OCI-M2 (cell line): Measurements from ENCODE around the gene MLXIP.

Experiments used
- DNase-seq: peaks from one replicate; lab custom pipeline; 2025; ENCODE audit not compliant: unreplicated experiment; lab: John Stamatoyannopoulos, UW

The MLXIP gene

GRCh38 chr12:122124370-122124769 is 45.8 kb downstream of the MLXIP start:
- DNase-seq: no peak

GRCh38 chr12:122125452-122126341 is 47.1 kb downstream of the MLXIP start:
- no peak for DNase-seq

- no peak for DNase-seq
These were observed 47.7 kb downstream of the MLXIP start for GRCh38 chr12:122126342-122126635.

- no peak for DNase-seq
These were observed 48.4 kb downstream of the MLXIP start for GRCh38 chr12:122126713-122127597.

- no peak for DNase-seq
These were observed 49.3 kb downstream of the MLXIP start for GRCh38 chr12:122127839-122128238.

GRCh38 chr12:122128481-122128880 is 49.9 kb downstream of the MLXIP start:
- DNase-seq: no peak

- DNase-seq: no peak
These were observed 50.6 kb downstream of the MLXIP start for GRCh38 chr12:122129131-122129530.

- DNase-seq: no peak
These were observed 51.6 kb downstream of the MLXIP start for GRCh38 chr12:122130150-122130549.

GRCh38 chr12:122133192-122133950 is 54.8 kb downstream of the MLXIP start:
- DNase-seq: no peak

- no peak for DNase-seq
These were observed 57.0 kb downstream of the MLXIP start for GRCh38 chr12:122135437-122136031.

GRCh38 chr12:122137229-122137628 is 58.7 kb downstream of the MLXIP start:
- DNase-seq: no peak

GRCh38 chr12:122137681-122138080 is 59.1 kb downstream of the MLXIP start:
- DNase-seq: no peak

- no peak for DNase-seq
These were observed 59.6 kb downstream of the MLXIP start for GRCh38 chr12:122138181-122138580.

- no peak for DNase-seq
These were observed 60.1 kb downstream of the MLXIP start for GRCh38 chr12:122138616-122139015.

GRCh38 chr12:122139266-122139665 is 60.7 kb downstream of the MLXIP start:
- DNase-seq: no peak

GRCh38 chr12:122139941-122140340 is 61.4 kb downstream of the MLXIP start:
- no peak for DNase-seq

GRCh38 chr12:122140467-122141257 is 62.1 kb downstream of the MLXIP start:
- DNase-seq: no peak

- DNase-seq: no peak
These were observed 63.6 kb downstream of the MLXIP start for GRCh38 chr12:122141911-122142725.

- DNase-seq: no peak
These were observed 64.3 kb downstream of the MLXIP start for GRCh38 chr12:122142857-122143256.
